HFF-Myc (cell line): Measurements from ENCODE around the gene DPP10.
"Not testable (repeated sequence)": the region's sequence is repeated elsewhere in the genome, so short reads cannot be mapped to it uniquely, and the experiment has no call there.

Experiments
- DNase-seq: peaks from one replicate; pipeline ENCODE4 v3.0.0-alpha.2; 2011; ENCODE audit warnings: low read depth; ENCODE audit errors: extremely low read depth
- H3K4me3 ChIP-seq: replicated peaks from 2 replicates; pipeline ENCODE4 v1.5.1; 2011; ENCODE audit warnings: low read depth, mild to moderate bottlenecking, control low read depth, low read length
- TF ChIP-seq, protein P1 (sequence below): IDR thresholded peaks from 2 replicates; pipeline ENCODE4 v1.5.1; 2012; ENCODE audit warnings: mild to moderate bottlenecking, low read depth, low read length, control low read depth; ENCODE audit errors: missing control alignments

The DPP10 gene

DNA sequence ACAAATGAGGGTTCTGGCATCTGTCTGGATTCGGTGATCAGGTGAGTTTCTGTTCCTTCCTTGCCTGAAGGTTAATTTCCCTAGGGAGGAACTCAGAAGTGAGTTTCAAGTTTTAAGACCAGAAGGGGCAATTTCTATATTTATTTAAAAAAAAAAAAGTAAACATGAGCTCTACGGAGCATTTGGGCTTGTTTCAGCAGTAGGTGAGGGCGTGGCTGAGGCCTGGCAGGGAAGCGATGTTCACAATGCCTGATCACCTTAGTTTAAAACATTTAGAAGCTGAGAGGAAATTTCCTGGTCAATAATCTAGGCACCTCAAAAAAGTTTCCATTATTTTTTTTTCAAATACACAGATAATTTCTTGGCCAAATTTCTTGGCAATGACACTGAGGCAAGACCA, 629.1 kb downstream of the DPP10 start:
- DNase-seq, result no peak
- TF ChIP-seq, protein P1, sequence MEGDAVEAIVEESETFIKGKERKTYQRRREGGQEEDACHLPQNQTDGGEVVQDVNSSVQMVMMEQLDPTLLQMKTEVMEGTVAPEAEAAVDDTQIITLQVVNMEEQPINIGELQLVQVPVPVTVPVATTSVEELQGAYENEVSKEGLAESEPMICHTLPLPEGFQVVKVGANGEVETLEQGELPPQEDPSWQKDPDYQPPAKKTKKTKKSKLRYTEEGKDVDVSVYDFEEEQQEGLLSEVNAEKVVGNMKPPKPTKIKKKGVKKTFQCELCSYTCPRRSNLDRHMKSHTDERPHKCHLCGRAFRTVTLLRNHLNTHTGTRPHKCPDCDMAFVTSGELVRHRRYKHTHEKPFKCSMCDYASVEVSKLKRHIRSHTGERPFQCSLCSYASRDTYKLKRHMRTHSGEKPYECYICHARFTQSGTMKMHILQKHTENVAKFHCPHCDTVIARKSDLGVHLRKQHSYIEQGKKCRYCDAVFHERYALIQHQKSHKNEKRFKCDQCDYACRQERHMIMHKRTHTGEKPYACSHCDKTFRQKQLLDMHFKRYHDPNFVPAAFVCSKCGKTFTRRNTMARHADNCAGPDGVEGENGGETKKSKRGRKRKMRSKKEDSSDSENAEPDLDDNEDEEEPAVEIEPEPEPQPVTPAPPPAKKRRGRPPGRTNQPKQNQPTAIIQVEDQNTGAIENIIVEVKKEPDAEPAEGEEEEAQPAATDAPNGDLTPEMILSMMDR, result no peak
- H3K4me3 ChIP-seq, result no peak overlapping the region

DNA sequence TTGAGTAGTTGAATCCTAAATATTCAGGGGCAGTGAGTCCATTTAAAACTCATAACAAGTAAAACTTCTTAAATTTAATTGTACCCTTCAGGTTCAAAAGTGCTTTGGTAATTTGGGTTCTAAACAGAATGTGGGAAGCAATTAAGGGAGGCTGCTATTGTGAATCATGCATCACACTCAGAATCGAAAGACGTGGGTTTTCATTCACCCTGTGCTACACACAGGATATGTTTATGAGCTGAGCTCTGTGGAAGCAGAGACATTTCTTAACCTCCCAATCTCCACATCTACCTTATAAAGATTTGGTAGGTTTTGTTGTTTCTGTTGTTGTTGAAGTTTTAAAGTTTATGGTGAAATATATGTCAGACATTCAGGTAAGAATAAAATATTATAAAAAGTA, 633.4 kb downstream of the DPP10 start:
- TF ChIP-seq, protein P1, result no peak
- no peak for DNase-seq
- H3K4me3 ChIP-seq, result no peak overlapping the region

GRCh38 chr2:115077626-115078025, 635.2 kb downstream of the DPP10 start:
- no peak for DNase-seq
- H3K4me3 ChIP-seq, result no peak overlapping the region
- TF ChIP-seq, protein P1, result no peak

- DNase-seq, result no peak
- no peak overlapping the region for H3K4me3 ChIP-seq
- TF ChIP-seq, protein P1, result no peak
Observed at GRCh38 chr2:115083225-115083624, 640.8 kb downstream of the DPP10 start.

DNA sequence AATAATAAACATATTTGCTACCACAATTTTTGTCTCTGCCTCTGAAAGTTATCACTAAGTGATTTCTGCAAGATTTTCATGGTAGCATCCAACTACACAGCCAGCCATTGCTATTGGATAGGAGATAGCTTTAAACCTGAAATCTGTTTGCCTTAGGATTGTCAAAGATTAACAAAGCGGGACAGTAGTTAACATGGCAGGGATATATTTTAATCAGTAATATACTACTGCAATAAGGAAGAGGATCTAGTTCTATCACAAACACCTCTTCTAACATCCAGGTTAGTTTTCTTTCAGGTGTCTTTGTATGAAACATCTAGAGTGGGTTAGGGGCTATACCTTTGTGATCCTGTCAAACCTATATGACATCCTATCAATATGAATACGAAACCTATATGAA, 641.3 kb downstream of the DPP10 start:
- no peak overlapping the region for H3K4me3 ChIP-seq
- DNase-seq, result no peak
- TF ChIP-seq, protein P1, result no peak

- TF ChIP-seq, protein P1, result no peak
- H3K4me3 ChIP-seq, result no peak overlapping the region
- no peak for DNase-seq
Observed at GRCh38 chr2:115084446-115084845, 642.0 kb downstream of the DPP10 start.

GRCh38 chr2:115086051-115086620, 643.7 kb downstream of the DPP10 start:
- not testable (repeated sequence) for DNase-seq, H3K4me3 ChIP-seq
